HG03045 (cell line): Measurements from ENCODE around the gene CLCN6.

Experiments
- ATAC-seq: cut with Tn5 transposase; IDR thresholded peaks from one replicate; pipeline ENCODE4 v1.9.1; 2021; ENCODE audit warnings: mild to moderate bottlenecking, moderate library complexity; ENCODE audit not compliant: unreplicated experiment

Gene CLCN6

GRCh38 chr1:11874624-11875023 lies 68.6 kb downstream of the CLCN6 start:
- ATAC-seq = no peak

GRCh38 chr1:11875094-11875493 lies 69.1 kb downstream of the CLCN6 start:
- no peak for ATAC-seq

DNA sequence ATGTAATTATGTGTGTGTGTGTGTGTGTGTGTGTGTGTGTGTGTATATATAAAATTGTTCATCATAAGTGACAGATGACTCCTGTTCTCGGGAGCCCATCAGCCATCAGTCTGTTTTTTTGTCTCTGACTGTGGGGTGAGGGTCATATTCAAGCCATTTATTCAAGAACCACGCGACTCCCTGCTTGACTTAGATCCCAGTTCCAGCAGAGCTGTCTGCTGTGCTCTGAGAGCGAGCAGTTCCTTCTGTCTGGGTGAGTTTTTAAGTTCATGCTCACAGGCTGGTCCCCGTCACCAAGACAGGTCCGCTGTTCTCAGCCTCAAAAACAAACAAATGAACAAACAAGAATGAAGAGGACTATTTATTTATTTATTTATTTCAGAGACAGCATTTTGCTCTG lies 71.1 kb downstream of the CLCN6 start:
- ATAC-seq = no peak

GRCh38 chr1:11878081-11878890 lies 72.3 kb downstream of the CLCN6 start:
- no peak for ATAC-seq

DNA sequence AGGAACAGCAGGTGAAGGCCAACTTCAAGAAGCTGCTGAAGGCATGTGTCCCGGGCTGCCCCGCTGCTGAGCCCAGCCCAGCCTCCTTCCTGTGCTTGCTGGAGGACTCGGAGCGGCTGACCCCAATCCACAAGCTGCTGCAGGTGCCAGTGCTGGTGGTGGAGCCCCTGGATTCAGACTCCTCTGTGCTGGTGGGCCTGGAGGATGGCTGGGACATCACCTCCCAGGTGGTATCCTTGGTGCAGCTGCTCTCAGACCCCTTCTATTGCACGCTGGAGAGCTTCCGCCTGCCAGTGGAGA lies 72.8 kb downstream of the CLCN6 start:
- ATAC-seq = no peak

DNA sequence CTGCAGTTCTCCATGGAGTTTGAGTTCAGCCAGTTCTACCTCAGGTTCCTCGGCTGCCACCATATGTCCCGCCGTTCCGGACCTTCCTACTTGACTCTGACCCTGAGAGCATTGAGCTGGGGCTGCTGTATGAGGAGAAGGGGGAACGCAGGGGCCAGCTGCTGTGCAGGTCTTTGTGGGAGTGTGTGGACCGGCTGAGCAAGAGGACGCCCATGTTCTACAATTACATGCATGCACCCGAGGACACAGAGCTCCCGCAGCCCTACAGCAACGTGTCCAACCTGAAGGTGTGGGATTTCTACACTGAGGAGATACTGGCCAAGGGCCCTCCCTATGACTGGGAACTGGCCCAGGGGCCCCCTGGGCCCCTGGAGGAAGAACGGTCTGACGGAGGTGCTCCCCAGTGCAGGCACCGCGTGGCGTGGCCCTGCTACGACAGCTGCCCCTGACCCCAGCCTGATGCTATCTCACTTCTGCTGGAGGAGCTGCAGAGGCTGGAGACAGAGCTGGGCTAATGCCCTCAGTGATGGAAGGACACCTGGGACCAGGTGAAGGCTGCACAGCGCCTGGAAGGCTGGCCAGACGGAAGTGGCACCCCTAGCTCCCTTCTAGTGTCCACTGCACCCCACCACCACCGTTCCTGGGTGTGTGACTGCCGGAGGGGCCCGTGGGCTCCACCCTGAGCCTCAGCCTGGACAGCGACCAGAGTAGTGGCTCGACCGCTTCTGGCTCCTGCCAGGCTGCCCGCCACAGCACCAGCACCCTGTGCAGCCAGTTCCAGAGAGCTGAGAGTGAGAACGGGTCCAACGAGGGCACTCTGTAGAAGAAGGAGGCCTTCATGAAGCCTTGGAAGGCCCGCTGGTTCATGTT lies 73.6 kb downstream of the CLCN6 start:
- ATAC-seq = no peak

GRCh38 chr1:11880181-11880575 lies 74.2 kb downstream of the CLCN6 start:
- ATAC-seq = no peak

GRCh38 chr1:11880911-11881748 lies 75.1 kb downstream of the CLCN6 start:
- ATAC-seq = no peak

GRCh38 chr1:11881749-11882441 lies 75.9 kb downstream of the CLCN6 start:
- no peak for ATAC-seq

DNA sequence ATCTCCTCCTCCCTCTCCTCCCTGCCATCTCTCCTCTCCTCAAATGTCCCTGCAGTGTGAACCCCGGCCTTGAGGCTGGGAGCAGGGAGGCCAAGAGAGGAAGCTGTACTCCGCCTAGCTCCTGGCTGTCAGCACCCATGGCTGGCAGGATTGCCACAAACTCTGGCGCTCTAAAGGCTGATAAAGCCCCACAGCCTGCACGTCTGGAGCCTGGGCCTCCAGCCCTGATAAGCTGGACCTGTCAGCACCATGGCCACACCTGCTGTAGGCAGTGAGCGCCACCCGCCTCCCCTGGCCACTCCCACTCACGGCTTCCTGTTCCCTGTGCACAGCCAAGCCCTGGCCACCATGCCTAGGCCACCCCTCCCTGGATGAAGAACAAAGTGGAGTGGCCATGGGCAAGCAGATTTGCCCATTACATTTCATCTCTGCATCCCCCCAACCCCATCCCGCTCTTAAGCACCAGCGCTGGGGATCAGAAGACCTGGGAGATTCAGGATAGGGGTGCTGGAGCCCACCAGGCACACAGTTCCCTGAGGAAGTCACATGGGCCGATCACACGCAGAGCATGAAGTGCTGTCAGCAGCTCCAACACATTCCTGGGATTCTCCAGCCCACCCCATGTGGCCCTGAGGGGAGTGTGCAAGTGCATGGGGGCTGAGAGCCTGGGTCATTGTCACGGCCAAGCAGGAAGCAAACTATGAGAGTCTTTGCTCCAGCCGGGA lies 77.0 kb downstream of the CLCN6 start:
- ATAC-seq = no peak

DNA sequence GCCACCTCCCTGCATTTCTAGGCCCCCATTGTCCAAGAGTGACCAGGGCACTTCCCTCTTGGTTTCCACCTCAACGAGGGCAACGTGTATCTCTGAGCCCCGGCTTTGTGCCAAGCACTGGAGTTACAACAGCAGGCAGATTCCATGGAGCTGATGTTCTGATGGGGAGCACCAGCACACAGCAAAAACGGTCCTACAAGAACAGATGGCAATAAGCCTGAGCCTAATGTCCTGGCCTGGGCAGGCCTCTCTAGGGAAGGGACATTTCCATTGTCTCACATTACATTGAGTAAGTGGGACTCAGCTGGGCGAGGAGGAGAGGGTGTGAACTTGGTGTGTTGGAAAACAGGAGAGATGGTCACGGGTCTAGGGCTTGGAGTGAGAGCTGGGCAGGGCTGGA lies 79.9 kb downstream of the CLCN6 start:
- ATAC-seq = no peak

DNA sequence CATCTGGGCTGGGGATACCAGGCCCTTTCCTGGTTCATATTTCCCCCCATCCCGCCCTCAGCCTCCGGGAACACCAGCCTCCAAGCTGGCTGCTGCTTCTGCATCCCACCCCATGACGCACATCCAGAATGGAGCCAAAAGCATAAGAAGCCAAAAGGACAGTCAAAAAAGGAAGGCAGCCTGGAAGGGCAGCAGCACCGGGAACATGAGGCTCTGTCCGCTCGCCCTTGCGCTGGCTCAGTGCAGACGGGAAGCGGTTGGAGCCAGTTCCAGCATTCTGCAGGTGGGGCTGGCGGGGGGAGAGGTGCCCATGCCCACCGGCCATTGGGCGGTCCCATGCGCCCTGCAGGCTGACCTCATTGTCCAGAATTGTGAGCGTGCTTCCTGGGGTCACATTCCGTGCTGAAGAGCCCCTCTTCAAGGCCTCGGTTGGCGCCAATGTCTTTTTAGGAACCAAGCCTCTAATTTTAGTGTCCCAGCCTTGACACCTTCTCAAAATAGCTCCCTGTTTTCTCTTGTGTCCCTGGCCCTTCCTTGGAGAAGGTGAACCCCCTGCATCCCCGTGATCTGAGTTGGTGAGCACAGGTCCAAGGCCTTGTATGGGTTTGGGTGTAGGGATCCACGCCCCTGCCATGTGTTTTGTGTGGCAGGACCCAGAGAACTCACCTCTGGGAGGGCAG lies 81.1 kb downstream of the CLCN6 start:
- ATAC-seq = no peak

DNA sequence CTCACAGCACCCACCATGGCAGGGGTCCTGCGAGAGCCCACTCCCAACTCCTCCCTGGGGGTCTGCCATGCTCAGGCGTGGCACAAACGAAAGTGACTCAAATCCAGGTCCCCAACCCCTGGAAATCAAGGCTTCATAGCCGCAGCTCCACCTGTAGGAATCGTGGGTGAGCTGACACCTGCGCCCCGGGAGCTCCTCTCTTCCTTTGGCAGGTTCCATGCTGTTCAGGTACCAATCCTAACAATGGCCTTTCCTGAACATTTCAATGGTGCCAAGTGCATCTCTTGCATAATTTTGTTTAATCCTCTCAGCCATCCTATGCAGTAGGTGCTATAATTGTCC lies 81.6 kb downstream of the CLCN6 start:
- no peak for ATAC-seq

DNA sequence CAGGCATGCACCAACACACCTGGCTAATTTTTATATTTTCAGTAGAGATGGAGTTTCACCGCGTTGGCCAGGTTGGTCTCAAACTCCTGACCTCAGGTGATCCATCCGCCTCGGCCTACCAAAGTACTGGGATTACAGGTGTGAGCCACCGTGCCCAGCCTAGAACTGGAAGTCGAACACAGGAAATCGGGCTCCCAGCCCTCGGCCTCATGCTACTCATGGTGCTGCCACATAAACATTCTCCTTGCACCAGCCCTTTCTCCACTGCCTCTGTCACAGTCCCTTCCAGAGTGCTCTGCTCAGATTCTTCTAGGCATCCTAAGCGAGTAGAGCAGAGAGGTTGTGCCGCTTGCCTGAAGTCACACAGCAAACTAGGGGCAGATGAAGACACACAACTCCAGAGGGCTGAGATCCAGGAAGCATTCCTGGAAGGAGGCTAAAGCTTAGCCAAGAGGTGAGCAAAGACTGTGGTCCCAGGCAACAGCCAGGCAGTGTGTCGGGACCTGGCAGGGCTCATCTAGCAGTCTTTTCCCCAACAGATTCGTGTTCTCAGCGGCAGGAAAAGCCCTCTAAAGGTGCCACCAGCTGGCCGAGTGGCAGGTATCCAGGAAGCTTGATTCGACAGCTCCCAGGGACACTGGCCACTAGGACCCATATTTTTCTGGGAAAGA lies 82.3 kb downstream of the CLCN6 start:
- no peak for ATAC-seq

DNA sequence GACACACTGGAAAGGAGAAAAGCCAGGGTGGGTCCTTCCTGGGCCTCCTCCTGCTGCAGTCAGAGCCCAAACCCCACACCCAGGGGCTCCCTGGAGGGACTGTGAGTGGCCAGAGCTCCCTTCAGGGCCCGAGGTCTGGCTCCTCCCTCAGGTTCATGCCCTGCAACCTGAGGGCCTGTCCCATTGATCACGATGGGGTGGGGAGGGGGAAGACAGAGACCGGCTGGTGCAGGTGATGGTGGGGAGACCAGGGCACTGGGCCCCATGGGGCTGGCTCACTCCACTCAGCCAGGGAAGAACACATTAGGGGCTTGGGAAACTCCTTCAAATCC lies 82.9 kb downstream of the CLCN6 start:
- no peak for ATAC-seq

DNA sequence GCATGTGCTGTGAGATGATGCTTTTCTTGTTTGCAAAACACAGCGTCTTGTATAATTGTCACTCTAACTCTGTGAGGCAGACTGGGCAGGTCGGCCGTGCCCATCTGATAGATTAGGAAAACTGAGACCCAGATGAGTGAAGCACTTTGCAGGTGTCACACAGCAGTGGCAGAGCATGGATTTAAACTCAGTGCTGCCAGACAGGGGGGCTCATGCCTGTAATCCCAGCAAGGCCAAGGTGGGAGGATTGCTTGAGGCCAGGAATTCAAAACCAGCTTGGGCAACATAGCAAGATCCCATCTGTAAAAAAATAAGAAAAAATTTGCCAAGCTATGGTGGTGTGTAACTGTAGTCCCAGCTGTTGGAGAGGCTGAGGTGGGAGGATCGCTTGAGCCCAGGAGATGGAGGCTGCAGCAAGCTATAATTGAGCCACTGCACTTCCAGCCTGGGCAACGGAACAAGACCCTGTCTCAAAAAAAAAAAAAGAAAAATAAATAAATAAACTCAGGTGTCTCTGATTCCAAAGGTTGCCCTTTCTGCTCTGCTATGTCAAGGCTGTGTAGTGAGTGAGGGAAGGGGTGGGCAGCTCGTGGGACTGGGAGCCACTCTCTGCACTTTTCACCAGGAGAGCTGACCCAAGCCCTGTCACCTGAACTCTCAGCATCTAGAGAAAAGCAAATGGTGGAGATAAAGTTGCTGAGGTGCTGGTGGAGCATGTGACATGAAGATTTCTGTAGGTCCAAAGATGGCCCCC lies 85.6 kb downstream of the CLCN6 start:
- ATAC-seq = no peak
